NCI-H2171 (cell line): Measurements from ENCODE around the gene TSPEAR.
"Not testable (repeated sequence)": the region's sequence is repeated elsewhere in the genome, so short reads cannot be mapped to it uniquely, and the experiment has no call there.

Experiments
- DNase-seq: peaks from one replicate; lab custom pipeline; 2025; lab: John Stamatoyannopoulos, UW

TSPEAR gene

GRCh38 chr21:44603109-44603875, 108.1 kb downstream of the TSPEAR start:
- DNase-seq = no peak

GRCh38 chr21:44602463-44602850, 108.9 kb downstream of the TSPEAR start:
- no peak for DNase-seq

- DNase-seq = peak; percentile 15
These were observed 109.5 kb downstream of the TSPEAR start for GRCh38 chr21:44601596-44602462.

GRCh38 chr21:44601091-44601490, 110.3 kb downstream of the TSPEAR start:
- not testable (repeated sequence) for DNase-seq

- DNase-seq = not testable (repeated sequence)
These were observed 111.0 kb downstream of the TSPEAR start, which contains the start of gene KRTAP10-7 for GRCh38 chr21:44600118-44600978. Gene KRTAP10-7 (plus strand): TSS chr21:44600597. CDS start chr21:44600622, 25 bp downstream.

- DNase-seq = no peak
These were observed 111.9 kb downstream of the TSPEAR start for GRCh38 chr21:44599264-44600029.

GRCh38 chr21:44598061-44598460, 113.3 kb downstream of the TSPEAR start:
- DNase-seq = no peak

- no peak for DNase-seq
These were observed 115.2 kb downstream of the TSPEAR start for GRCh38 chr21:44596068-44596725.

GRCh38 chr21:44595524-44595923, 115.8 kb downstream of the TSPEAR start:
- no peak for DNase-seq

GRCh38 chr21:44594406-44594916, 116.9 kb downstream of the TSPEAR start:
- no peak for DNase-seq

GRCh38 chr21:44593598-44594405, 117.6 kb downstream of the TSPEAR start:
- DNase-seq = no peak

- no peak for DNase-seq
These were observed 118.7 kb downstream of the TSPEAR start, which contains the start of gene KRTAP10-6 for GRCh38 chr21:44592446-44593311. Gene KRTAP10-6 (minus strand): TSS chr21:44592505. CDS start chr21:44592484, 21 bp downstream.

GRCh38 chr21:44591801-44592130, 119.6 kb downstream of the TSPEAR start:
- not testable (repeated sequence) for DNase-seq

GRCh38 chr21:44590897-44591800, 120.2 kb downstream of the TSPEAR start:
- not testable (repeated sequence) for DNase-seq

GRCh38 chr21:44590311-44590721, 121.1 kb downstream of the TSPEAR start:
- DNase-seq = no peak

- no peak for DNase-seq
These were observed 121.6 kb downstream of the TSPEAR start for GRCh38 chr21:44589586-44590305.

- no peak for DNase-seq
These were observed 122.3 kb downstream of the TSPEAR start for GRCh38 chr21:44589094-44589493.
